RWPE2 (cell line): ENCODE measurements around the gene UGGT2.
"Not testable (repeated sequence)": the region's sequence is repeated elsewhere in the genome, so short reads cannot be mapped to it uniquely, and the experiment has no call there.

Experiments used
- ATAC-seq: fragments of 200-7000 bp; cut with Tn5 transposase; 3 replicates; pipeline ENCODE4 v1.9.1; 2021; ENCODE audit warnings: low read depth
- DNase-seq: peaks from one replicate; pipeline ENCODE4 v3.0.0-alpha.2; 2020; ENCODE audit warnings: low spot score
- H3K27ac ChIP-seq: fragments of 450-650 bp; 2 replicates; pipeline ENCODE4 v1.5.1; 2017; ENCODE audit warnings: mild to moderate bottlenecking; ENCODE audit not compliant: poor library complexity, severe bottlenecking
- H3K27me3 ChIP-seq: fragments of 250-450 bp; sonication (Bioruptor Pico); 2 replicates; pipeline ENCODE4 v1.5.1; 2021; ENCODE audit warnings: mild to moderate bottlenecking, moderate library complexity; ENCODE audit not compliant: insufficient read depth, poor library complexity, severe bottlenecking
- H3K36me3 ChIP-seq: fragments of 250-450 bp; sonication (Bioruptor Pico); 2 replicates; pipeline ENCODE4 v1.5.1; 2020; ENCODE audit warnings: low read depth, mild to moderate bottlenecking, moderate library complexity
- H3K4me1 ChIP-seq: fragments of 250-450 bp; sonication (Bioruptor Pico); 2 replicates; pipeline ENCODE4 v1.5.1; 2021; ENCODE audit warnings: mild to moderate bottlenecking, moderate library complexity; ENCODE audit not compliant: insufficient read depth, poor library complexity, severe bottlenecking
- H3K4me3 ChIP-seq: fragments of 250-450 bp; sonication (Bioruptor Pico); 2 replicates; pipeline ENCODE4 v1.5.1; 2021; ENCODE audit warnings: mild to moderate bottlenecking, moderate library complexity; ENCODE audit not compliant: severe bottlenecking
- H3K9me3 ChIP-seq: fragments of 250-450 bp; sonication (Bioruptor Pico); 2 replicates; pipeline ENCODE4 v1.5.1; 2021; ENCODE audit warnings: mild to moderate bottlenecking, moderate library complexity; ENCODE audit not compliant: severe bottlenecking
- TF ChIP-seq, protein P1 (sequence below): fragments of 450-650 bp; IDR thresholded peaks from one replicate; pipeline ENCODE4 v1.5.1; 2017; ENCODE audit warnings: mild to moderate bottlenecking, moderate library complexity; ENCODE audit not compliant: poor library complexity, severe bottlenecking

The UGGT2 gene

DNA sequence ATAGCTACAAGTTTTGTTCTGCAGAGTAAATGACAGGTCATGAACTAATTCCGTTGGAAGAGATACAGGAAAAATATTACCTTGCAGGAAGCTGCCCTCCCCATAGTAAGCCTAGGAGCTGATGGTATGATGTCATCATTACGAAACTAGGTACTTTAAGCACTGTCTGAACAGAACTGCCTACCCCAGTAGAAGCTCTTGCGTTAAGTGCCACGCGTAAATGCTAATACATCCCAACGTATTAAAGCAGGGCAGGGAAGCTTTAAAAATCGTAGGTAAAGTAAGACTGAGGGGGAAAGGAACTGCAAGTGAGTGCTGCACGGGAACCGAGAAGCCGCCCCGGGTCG is 572 bp downstream of the UGGT2 start:
- peak overlapping the region; percentile 84 for H3K4me3 ChIP-seq
- DNase-seq, result no peak
- H3K27me3 ChIP-seq, result no peaks in the 10 kb centered on the region
- H3K9me3 ChIP-seq, result no peaks in the 10 kb centered on the region
- TF ChIP-seq, protein P1, sequence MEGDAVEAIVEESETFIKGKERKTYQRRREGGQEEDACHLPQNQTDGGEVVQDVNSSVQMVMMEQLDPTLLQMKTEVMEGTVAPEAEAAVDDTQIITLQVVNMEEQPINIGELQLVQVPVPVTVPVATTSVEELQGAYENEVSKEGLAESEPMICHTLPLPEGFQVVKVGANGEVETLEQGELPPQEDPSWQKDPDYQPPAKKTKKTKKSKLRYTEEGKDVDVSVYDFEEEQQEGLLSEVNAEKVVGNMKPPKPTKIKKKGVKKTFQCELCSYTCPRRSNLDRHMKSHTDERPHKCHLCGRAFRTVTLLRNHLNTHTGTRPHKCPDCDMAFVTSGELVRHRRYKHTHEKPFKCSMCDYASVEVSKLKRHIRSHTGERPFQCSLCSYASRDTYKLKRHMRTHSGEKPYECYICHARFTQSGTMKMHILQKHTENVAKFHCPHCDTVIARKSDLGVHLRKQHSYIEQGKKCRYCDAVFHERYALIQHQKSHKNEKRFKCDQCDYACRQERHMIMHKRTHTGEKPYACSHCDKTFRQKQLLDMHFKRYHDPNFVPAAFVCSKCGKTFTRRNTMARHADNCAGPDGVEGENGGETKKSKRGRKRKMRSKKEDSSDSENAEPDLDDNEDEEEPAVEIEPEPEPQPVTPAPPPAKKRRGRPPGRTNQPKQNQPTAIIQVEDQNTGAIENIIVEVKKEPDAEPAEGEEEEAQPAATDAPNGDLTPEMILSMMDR, result no peak
- peak overlapping the region; percentile 60 for H3K27ac ChIP-seq
- H3K36me3 ChIP-seq, result no peaks in the 10 kb centered on the region
- no peaks in the 10 kb centered on the region for H3K4me1 ChIP-seq
- ATAC-seq, result peak; percentile 57

DNA sequence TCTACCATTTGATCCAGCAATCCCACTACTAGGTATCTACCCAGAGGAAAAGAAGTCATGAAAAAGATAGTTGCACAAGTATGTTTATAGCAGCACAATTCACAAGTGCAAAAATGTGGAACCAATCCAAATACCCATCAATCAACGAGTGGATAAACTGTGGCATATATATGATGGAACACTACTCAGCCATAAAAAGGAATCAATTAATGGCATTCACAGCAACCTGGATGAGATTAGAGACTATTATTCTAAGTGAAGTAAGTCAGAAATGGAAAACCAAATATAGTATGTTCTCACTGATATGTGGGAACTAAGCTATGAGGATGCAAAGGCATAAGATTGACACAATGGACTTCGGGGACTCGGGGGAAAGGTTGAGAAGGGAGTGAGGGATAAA is 1.3 kb downstream of the UGGT2 start:
- not testable (repeated sequence) for ATAC-seq, H3K4me3 ChIP-seq, H3K36me3 ChIP-seq, H3K4me1 ChIP-seq, H3K27me3 ChIP-seq, DNase-seq, H3K9me3 ChIP-seq, H3K27ac ChIP-seq

DNA sequence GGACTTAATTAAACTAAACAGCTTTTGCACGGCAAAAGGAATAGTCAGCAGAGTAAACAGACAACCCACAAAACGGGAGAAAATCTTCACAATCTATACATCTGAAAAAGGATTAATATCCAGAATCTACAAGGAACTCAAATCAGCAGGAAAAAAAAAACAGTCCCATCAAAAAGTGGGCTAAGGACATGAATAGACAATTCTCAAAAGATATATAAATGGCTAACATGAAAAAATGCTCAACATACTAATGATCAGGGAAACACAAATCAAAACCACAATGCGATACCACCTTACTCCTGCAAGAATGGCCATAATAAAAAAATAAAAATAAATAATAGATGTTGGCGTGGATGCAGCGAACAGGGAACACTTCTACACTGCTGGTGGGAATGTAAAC is 1.7 kb downstream of the UGGT2 start:
- H3K36me3 ChIP-seq, H3K9me3 ChIP-seq, H3K4me3 ChIP-seq, H3K27ac ChIP-seq, DNase-seq, H3K27me3 ChIP-seq, ATAC-seq, H3K4me1 ChIP-seq: not testable (repeated sequence)

DNA sequence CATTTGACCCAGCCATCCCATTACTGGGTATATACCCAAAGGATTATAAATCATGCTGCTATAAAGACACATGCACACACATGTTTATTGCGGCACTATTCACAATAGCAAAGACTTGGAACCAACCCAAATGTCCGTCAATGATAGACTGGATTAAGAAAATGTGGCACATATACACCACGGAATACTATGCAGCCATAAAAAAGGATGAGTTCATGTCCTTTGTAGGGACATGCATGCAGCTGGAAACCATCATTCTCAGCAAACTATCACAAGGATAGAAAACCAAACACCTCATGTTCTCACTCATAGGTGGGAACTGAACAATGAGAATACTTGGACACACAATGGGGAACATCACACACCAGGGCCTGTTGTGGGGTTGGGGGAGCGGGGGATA is 2.2 kb downstream of the UGGT2 start:
- H3K36me3 ChIP-seq, H3K27me3 ChIP-seq, ATAC-seq, H3K27ac ChIP-seq, DNase-seq, H3K9me3 ChIP-seq, H3K4me1 ChIP-seq, H3K4me3 ChIP-seq: not testable (repeated sequence)

DNA sequence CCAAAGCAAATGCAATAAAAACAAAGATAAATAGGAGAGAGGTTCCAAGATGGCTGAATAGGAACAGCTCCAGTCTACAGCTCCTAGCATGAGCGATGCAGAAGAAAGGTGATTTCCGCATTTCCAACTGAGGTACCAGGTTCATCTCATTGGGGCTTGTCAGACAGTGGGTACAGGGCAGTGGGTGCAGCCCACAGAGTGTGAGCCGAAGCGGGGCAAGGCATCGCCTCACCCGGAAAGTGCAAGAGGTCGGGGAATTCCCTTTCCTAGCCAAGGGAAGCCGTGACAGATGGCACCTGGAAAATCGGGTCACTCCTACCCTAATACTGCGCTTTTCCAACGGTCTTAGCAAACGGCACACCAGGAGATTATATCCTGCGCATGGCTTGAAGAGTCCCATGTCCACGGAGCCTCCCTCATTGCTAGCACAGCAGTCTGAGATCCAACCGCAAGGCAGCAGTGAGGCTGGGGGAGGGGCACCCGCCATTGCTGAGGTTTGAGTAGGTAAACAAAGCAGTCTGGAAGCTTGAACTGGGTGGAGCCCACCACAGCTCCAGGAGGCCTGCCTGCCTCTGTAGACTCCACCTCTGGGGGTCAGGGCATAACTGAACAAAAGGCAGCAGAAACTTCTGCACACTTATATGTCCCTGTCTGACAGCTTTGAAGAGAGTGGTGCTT is 6.6 kb downstream of the UGGT2 start:
- not testable (repeated sequence) for H3K27ac ChIP-seq, ATAC-seq, H3K4me1 ChIP-seq, H3K9me3 ChIP-seq, DNase-seq, H3K4me3 ChIP-seq, H3K36me3 ChIP-seq, H3K27me3 ChIP-seq

DNA sequence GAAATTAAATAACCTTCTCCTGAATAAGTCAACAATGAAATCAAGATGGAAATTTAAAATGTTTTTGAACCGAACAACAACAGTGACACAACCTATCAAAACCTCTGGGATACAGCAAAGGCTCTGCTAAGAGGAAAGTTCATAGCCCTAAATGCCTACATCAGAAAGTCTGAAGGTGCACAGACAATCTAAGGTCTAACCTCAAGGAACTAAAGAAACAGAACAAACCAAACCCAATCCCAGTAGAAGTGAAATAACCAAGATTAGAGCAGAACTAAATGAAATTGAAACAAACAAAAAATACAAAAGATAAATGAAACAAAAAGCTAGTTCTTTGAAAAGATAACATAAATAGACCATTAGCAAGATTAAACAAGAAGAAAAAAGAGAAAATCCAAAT is 9.0 kb downstream of the UGGT2 start:
- H3K36me3 ChIP-seq, result no peaks in the 10 kb centered on the region
- TF ChIP-seq, protein P1, result no peak
- H3K9me3 ChIP-seq, result peaks cover 2% of the 10 kb centered on the region
- ATAC-seq (no peak), DNase-seq (no peak)
- no peaks in the 10 kb centered on the region for H3K27me3 ChIP-seq
- no peak overlapping the region for H3K4me3 ChIP-seq
- H3K27ac ChIP-seq, result no peak overlapping the region
- H3K4me1 ChIP-seq, result no peaks in the 10 kb centered on the region
